NB4 (cell line): ENCODE data around the gene TRAF3.

Experiments
- CTCF ChIP-seq: IDR thresholded peaks from one replicate; pipeline ENCODE4 v1.5.1; 2012; ENCODE audit warnings: low read depth, low read length
- MAX ChIP-seq: IDR thresholded peaks from 2 replicates; pipeline ENCODE4 v1.6.1; 2011; ENCODE audit warnings: low read depth, low read length
- MYC ChIP-seq: IDR thresholded peaks from 2 replicates; pipeline ENCODE4 v1.6.1; 2011; ENCODE audit warnings: low read depth, low read length
- POLR2A ChIP-seq: IDR thresholded peaks from 2 replicates; pipeline ENCODE4 v1.6.1; 2011; ENCODE audit warnings: mild to moderate bottlenecking; ENCODE audit not compliant: insufficient read length; ENCODE audit errors: extremely low read depth

- no peak for TF ChIP-seq POLR2A
- TF ChIP-seq CTCF, result no peak
- no peak for TF ChIP-seq MYC
- TF ChIP-seq MAX, result no peak
Observed at GRCh38 chr14:102729825-102730224, 47.4 kb upstream of the TRAF3 start.
